Islet precursor cell (in vitro differentiated cells): ENCODE measurements around the gene CCDC78.
A peak's percentile ranks its signal among the peaks of the same experiment; 100 is the strongest.

Experiments used
- DNase-seq: peaks from one replicate; pipeline ENCODE4 v3.0.0-alpha.2; 2018

The CCDC78 gene

GRCh38 chr16:736936-737481, 10.8 kb upstream of the CCDC78 start:
- DNase-seq, result no peak

DNA sequence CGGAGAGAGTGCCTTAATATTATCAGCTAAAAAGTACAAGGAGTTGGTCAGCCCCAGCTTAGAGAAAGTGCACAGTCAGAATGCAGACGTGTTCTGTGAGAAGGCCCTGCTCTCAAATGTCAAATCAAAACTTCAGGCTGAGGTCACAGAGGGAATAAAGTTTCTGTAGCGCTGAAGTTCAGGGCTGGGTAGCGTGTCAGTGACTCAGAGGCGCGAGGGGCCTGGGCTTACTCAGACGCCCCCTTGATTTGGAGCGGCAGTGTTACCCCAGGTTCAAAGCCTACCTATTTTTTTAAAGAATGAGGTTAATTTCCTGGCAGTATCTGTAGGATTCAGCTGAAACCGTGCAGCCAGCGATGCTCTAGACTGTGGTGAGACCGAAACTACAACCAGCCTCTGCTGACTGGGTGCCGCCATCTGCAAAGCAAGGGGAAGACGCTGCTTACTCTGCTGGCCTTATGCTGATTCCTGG, 9.8 kb upstream of the CCDC78 start:
- no peak for DNase-seq

- DNase-seq, result no peak
Observed at GRCh38 chr16:734981-735881, 9.0 kb upstream of the CCDC78 start.

DNA sequence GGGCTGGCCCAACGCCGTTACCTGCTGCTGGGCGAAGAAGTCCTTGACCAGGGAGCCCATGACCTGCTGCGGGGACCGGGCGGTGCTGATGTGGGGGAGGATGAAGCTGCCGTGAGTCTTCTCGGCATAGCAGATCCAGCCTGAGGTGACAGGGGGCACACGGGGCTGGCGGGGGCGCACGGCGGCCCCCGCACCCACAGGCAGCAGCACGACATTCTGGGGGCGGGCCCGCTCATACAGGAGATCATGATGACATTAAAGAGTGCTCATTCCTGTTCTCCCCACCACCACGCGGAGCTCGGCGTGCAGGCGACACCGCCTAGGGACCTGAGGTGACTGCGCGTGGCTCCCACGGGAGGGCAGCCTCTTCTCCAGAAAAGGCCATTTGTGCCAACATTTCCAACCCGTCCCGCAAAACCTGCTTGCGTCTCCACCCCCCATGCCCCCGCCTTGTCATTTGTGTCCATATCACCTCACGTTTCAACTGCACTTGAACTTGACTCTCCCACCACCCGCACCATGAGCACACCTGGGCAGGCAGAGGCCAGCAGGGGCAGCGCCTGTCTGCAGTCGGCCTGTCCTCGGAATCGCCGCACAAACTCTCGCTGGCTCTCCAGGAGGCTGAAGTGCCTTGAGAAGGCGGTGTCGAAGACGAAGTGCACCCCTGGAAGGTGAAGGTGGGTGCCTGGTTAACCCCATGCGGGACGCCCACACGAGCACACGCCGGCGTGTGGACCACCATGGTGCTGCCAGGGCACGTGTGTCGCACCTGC, 8.2 kb upstream of the CCDC78 start:
- DNase-seq, result no peak

GRCh38 chr16:733382-734207, 7.4 kb upstream of the CCDC78 start:
- DNase-seq, result no peak

DNA sequence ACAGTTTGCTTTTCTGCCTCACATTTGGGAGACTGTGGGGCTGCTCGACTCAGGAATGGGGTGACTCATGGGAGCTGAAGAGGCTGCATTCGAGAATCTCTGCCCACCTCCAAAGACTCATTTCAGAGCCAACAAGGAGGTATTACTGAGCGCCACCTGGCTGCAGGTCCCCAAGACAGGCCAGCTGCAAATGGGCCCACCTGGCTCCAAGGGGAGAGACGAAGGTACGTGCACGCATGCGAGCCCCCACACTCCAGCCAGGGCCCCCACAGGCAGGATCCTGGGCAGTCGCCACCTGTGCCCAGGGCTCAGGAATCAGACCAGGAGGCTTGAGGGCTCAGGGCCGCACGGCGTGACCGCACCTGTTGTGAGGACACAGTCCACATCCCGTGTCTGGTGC, 6.7 kb upstream of the CCDC78 start:
- DNase-seq, result no peak

- no peak for DNase-seq
Observed at GRCh38 chr16:732332-732731, 6.1 kb upstream of the CCDC78 start.

DNA sequence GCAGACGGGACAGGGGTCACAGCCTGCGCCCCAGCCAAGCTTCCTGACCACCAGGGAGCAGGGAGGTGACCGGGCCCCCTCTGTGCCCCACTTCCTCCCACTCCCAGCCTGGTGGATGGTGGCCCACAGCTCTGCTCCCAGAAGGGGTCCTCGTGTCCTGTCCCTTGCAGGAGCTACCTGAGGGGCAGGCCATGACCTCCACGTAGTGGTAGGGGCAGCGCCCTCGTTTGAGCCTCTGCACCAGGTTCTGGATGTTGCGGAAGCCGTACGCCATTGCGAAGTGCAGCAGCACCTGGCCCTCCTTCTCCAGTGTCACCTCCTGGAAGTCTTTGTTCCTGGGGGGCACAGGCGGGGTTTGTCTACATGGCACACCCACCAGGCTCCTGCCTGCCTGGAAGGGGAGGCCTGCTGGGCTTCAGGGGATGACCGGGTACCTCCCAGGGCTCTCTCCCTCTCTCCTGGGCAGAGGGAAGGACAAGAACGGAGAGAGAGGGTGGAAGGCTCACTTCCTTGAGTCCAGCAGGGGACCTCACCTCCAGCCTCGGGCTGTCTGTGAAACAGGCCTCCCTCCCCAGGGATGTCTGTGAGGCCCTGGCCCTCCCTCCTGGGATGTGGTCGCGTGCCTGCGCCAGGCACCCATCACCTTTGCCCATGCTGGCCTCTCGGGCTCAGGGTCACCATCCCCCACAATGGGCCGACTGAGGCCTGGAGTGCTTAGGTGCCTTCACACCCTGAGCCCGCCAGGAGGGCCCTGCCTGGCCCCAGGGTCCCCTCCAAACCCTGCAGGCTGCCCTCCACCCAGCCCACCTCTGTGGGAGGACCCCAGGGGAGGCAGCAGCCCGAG, 4.6 kb upstream of the CCDC78 start:
- DNase-seq, result no peak

GRCh38 chr16:729768-730665, 3.8 kb upstream of the CCDC78 start:
- DNase-seq, result no peak

- no peak for DNase-seq
Observed at GRCh38 chr16:728890-729744, 2.9 kb upstream of the CCDC78 start.

DNA sequence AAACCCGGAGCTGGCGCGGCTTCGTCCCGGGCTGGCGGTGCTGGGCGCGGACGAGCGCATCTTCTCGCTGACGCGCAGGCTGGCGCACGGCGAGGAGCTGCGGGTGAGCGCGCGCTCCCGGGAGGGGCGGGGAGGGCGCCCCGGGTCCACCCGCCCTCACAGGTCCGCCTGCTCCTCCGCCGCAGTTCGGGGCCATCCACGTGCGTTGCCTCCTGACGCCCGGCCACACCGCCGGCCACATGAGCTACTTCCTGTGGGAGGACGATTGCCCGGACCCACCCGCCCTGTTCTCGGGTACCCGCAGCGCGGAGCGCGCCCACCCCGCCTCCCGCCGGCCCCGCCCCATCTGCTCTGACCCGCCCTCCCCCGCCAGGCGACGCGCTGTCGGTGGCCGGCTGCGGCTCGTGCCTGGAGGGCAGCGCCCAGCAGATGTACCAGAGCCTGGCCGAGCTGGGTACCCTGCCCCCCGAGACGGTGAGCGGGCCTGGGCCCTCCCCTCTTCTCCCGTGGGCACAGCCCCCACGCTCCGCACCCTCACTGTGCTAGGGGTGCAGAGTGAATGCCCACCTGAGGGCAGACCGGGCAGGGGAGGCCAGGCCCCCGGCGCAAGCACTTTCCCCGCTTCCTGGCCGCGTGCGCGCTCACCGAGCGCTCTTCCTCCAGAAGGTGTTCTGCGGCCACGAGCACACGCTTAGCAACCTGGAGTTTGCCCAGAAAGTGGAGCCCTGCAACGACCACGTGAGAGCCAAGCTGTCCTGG, 2.1 kb upstream of the CCDC78 start:
- DNase-seq, result peak; percentile 90

GRCh38 chr16:727291-727977, 1.2 kb upstream of the CCDC78 start:
- no peak for DNase-seq

DNA sequence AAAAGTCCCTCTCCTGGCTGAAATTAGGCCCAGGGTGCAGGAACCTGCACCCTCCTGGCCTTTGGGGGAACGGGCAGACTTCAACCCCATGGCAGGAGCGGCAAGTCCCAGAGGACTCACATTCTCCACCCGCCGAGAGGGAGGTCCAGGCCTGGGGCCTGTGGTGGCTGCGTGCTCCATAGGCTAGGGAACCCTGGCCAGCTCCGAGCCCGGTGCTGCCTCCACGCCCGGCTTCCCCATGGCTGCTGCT, 130 bp downstream of the CCDC78 start:
- no peak for DNase-seq

- no peak for DNase-seq
Observed at GRCh38 chr16:725463-726187, 618 bp downstream of the CCDC78 start.

DNA sequence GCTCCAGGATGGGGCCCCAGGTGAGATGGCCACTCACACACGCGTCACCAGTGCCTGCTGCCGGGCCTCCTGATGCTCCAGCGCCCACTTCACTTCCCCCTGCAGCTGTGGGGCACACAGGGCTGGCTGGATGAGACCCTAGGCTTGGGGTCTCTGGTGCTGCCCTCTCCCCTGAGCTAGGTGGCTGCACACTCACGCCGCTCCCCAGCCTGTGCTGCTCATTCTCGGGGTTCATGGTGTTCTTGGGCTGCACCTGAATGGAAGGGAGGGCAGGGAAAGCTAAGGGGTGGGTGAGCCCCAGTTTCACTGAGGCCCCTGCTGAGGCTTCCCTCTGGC, 1.2 kb downstream of the CCDC78 start:
- DNase-seq, result no peak

GRCh38 chr16:724188-725040, 1.8 kb downstream of the CCDC78 start:
- no peak for DNase-seq

DNA sequence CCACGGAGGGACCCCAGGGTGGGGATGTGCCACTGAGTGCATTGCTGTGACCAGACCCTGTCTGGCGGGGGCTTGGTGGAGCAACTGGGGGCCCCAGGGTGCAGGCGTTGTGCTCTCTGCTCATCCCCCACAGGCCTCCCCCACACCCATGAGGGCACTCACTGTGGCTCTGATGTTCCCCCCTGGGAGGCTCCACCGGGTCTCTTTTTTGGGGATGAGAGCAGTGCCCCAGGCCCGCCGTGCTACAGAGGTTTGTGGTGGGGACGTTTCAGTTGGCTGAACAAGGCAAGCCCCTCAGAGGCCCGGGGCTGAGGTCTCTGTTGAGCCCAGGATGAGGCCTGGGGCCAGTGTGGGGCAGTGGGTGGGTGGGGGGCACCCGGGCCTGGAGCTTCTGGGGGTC, 2.5 kb downstream of the CCDC78 start:
- DNase-seq, result no peak
